Inferior parietal cortex (tissue), 1 donor: ENCODE data around the gene ZBTB8OS.
"Not testable (repeated sequence)": the region's sequence is repeated elsewhere in the genome, so short reads cannot be mapped to it uniquely, and the experiment has no call there.

Experiments
- DNase-seq: peaks from one replicate; pipeline ENCODE4 v3.0.0-alpha.2; 2016; ENCODE audit errors: extremely low spot score

The ZBTB8OS gene

GRCh38 chr1:32650752-32651460 lies 556 bp upstream of the ZBTB8OS start, which contains the start of gene RBBP4:
RBBP4 (plus strand) TSS chr1:32651208; CDS start chr1:32651307, 99 bp downstream.
- peak; percentile 97 for DNase-seq

- DNase-seq, result no peak
Measured at GRCh38 chr1:32647308-32648134, 2.8 kb downstream of the ZBTB8OS start.

DNA sequence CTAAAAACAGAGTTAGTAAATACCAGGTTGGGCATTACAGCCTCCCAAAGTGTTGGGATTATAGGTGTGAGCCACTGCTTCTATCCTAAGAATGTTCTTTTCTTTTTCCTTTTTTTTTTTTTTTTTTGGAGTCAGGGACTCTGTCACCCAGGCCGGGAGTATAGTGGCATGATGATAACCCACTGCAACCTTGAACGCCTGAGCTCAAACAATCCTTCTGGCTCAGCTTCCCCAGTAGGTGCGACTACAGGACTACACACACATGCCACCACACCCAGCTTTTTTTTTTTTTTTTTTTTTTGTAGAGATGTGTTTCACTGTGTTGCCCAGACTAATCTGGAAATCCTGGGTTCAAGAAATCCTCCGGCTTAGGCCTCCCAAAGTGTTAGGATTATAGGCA lies 5.9 kb downstream of the ZBTB8OS start:
- no peak for DNase-seq

DNA sequence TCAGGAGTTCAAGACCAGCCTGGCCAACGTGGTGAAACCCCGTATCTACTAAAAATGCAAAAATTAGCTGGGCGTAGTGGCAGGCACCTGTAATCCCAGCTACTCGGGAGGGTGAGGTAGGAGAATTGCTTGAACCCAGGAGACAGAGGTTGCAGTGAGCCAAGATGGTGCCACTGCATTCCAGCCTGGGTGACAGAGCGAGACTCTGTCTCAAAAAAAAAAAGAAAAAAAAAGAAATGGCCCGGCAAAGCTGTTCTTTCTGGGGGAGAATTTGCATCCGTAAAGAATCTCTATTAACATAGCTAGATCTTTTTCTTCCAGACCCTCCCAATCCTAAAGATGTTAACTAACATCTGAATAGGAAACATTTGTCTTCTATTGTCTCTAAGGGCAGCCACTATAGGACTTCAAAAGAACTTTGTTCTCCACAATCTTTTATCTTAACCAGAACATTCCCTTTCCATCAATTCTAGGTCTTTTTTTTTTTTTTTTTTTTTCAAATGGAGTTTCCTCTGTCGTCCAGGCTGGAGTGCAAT lies 8.0 kb downstream of the ZBTB8OS start:
- DNase-seq, result not testable (repeated sequence)

GRCh38 chr1:32639489-32640075 lies 10.8 kb downstream of the ZBTB8OS start:
- DNase-seq, result no peak

- DNase-seq, result no peak
Measured at GRCh38 chr1:32636914-32637645, 13.3 kb downstream of the ZBTB8OS start.

GRCh38 chr1:32635508-32636277 lies 14.7 kb downstream of the ZBTB8OS start:
- DNase-seq, result no peak

- no peak for DNase-seq
Measured at GRCh38 chr1:32632829-32633228, 17.5 kb downstream of the ZBTB8OS start.

DNA sequence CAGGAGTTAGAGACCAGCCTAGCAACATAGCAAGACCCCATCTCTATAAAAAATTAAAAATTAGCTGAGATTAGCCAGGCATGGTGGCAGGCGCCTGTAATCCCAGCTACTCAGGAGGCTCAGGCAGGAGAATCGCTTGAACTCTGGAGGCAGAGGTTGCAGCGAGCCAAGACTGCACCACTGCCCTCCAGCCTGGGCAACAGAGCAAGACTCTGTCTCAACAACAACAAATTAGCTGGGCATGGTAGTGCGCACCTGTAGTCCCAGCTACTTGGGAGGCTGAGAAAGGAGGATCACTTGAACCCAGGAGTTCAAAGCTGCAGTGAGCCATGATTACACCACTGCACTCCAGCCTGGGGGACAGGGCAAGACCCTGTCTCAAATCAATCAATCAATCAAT lies 20.2 kb downstream of the ZBTB8OS start:
- not testable (repeated sequence) for DNase-seq

DNA sequence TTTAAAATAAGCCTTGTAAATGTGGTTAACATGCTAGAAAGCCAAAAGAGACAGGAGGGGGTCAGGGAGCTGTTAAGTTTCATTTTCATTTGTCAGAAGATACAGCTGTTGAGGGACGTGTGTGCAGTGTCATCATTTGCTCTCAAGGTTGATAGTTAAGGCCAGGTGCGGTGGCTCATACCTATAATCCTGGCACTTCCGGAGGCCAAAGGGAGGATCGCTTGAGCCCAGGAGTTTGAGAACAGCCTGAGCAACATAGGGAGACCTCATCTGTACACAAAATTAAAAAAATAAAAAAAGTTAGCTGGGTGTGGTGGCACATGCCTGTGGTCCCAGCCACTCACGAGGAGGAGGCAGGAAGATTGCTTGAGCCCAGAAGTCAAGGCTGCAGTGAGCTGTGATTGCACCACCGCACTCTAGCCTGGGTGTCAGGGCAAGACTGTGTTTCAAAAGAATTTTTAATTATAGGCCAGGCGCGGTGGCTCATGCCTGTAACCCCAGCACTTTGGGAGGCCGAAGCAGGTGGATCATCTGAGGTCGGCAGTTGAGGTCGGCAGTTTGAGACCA lies 22.7 kb downstream of the ZBTB8OS start:
- no peak for DNase-seq

DNA sequence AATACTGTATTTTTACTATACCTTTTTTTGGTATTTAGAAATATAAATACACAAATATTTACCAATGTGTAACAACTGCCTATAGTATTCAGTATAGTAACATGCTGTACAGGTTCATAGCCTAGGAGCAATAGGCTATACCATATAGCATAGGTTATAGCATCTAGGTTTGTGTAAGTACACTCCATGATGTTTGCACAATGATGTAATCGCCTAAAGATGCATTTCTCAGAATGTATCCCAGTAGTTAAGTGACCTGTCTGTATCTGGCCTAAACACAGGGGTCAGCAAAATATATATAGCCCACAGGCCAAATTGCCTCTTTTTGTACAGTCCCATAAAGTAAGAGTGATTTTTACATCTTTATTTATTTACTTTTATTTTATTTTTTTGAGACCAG lies 24.2 kb downstream of the ZBTB8OS start:
- no peak for DNase-seq

DNA sequence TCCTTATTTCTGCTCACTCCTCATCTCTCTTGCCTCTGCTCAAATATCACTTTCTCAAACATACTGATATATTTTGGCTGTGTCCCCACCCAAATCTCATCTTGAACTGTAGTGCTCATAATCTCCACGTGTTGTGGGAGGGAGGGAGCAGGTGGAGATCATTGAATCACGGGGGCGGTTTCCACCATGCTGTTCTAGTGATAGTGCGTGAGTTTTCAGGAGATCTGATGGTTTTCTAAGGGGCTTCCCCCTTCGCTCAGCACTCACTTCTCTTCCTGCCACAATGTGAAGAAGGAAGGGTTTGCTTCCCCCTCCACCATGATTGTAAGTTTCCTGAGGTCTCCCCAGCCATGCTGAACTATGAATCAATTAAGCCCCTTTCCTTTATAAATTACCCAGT lies 26.6 kb downstream of the ZBTB8OS start:
- DNase-seq, result no peak

DNA sequence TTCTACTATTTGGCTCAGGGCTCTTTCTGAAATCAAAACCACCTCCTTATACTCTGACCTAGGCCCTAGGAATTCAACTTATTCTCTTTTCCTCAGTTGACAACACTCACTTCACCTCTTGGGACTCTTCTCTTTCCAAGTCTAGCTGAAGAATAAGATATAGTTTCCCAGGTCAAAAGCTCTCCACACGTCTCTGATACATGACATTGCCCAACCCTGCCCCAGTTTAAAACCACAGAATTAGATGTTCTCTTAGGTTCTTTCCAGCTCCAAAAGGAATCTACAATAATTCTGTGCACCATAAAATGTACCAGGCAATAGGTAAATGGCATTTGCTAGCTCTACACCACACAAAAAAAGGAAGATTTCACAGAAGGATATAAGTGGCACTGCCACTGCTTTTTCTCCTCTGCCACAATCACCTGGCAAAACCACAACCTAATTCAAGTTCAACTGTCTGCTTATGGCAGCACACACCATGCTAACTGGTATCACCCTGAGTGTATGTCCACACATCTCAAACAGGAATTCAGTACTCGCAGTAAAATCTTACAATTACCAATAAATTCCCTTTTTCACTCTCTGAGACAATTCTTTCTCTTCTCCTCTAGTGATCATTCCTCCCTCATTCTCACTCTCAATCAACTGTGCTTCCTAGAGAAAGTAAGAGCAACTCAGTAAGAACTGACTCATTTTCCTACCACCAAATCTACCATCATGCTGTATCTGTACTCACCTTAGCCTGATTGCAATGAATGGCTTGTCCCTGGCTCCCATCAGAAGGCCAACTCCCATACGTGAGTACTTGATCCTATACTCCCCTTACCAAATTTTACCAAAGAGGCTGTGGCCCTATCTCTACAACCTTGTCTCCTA lies 27.3 kb downstream of the ZBTB8OS start:
- DNase-seq, result no peak

DNA sequence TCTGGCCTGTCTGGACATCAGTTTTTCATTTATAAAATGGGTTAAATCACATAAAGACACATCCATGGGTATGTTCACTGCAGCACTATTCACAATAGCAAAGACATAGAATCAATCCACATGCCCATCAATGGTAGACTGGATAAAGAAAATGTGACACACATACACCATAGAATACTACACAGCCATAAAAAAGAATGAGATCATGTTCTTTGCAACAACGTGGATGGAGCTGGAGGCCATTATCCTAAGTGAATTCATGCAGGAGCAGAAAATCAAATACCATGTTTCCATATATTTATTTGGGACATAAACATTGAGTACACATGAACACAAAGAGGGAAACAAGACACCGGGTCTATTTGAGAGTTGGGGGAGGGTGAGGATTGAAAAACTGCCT lies 28.1 kb downstream of the ZBTB8OS start:
- no peak for DNase-seq

DNA sequence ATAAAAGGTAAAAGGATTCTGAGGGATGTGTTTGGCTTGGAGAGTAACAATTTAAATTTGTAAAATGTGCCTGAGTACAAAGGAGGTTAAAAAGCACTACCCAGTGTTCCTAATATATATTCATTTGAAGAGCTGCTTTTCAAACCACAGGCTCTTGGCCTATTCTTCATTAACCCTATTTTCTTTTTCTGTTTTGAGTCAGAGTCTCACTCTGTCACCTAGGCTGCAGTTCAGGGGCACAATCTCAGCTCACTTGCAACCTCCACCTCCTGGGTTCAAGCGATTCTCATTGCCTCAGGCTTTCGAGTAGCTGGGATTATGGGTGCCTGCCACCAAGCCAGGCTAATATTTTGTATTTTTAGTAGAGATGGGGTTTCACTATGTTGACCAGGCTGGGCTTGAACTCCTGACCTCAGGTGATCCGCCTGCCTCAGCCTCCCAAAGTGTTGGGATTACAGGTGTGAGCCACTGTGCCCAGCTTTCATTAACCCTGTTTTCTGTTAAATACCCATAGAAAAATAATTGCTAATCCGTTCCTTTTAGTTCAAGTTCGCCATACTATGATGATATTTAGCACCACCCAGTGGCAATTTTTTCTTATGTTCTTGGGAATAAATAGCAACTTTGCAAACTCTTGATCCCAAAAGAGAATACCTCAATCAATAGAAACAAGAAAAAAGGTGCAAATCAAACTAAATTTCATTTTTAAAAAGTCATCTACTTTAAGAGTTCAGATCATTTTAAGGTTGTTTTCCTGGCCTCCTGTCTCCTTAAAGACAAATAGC lies 30.5 kb downstream of the ZBTB8OS start:
- DNase-seq, result peak; percentile 56

DNA sequence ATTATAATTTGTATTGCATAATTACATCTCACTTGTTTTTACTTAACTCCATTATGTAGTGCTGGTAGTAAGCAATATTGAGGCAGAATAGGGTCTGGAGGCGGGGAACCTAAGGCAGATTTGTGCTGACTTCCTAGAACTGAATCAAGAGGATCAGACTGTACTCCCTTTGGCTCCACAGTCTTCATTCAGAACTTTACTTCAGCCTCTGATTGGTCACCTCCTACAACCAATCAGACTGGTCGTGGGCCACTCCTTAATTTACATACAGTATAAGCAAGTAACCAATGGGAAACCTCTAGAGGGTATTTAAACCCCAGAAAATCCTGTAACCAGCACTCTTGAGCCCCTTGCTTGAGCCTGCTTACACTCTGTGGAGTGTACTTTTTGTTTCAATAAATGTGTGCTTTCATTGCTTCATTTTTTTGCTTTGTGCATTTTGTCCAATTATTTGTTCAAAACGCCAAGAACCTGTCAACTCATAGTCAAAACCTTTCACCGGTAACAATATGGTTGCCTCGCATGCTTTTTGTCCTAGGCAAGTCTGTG lies 31.6 kb downstream of the ZBTB8OS start:
- no peak for DNase-seq

DNA sequence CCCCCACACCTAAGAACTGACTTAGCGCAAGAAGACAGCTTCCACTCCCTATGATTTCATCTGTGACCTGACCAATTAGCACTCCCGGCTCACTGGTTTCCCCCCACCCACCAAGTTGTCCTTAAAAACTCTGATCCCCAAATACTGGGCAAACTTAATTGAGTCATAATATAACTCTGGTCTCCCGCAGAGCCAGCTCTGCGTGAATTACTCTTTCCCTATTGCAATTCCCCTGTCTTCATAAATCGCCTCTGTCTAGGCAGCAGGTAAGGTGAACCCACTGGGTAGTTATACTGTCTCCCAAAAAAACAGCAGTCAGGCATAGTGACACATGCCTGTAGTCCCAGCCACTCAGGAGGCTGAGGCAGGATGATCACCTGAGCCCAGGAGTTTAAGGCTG lies 36.9 kb downstream of the ZBTB8OS start:
- no peak for DNase-seq

- peak; percentile 85 for DNase-seq
Measured at GRCh38 chr1:32612189-32612881, 38.0 kb downstream of the ZBTB8OS start.
